ENCODE measurements around the gene LOC128125822.

DNA sequence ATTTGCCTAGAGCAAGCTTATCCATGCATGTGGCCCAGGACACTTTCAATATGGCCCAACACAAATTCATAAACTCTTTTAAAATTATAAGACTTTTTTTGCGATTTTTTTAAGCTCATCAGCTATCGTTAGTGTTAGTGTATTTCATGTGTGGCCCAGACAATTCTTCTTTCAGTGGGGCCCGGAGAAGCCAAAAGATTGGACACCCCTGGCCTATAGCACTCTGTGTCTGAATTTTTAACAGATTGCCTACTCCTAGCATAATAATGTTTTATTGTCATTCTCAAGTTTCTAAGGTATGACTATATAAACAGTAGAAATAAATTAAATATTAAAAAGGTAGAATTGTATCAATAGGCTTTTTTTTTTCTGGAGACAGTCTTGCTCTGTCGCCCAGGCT lies 48.6 kb upstream of the LOC128125822 start:
- TF ChIP-seq, protein P1, sequence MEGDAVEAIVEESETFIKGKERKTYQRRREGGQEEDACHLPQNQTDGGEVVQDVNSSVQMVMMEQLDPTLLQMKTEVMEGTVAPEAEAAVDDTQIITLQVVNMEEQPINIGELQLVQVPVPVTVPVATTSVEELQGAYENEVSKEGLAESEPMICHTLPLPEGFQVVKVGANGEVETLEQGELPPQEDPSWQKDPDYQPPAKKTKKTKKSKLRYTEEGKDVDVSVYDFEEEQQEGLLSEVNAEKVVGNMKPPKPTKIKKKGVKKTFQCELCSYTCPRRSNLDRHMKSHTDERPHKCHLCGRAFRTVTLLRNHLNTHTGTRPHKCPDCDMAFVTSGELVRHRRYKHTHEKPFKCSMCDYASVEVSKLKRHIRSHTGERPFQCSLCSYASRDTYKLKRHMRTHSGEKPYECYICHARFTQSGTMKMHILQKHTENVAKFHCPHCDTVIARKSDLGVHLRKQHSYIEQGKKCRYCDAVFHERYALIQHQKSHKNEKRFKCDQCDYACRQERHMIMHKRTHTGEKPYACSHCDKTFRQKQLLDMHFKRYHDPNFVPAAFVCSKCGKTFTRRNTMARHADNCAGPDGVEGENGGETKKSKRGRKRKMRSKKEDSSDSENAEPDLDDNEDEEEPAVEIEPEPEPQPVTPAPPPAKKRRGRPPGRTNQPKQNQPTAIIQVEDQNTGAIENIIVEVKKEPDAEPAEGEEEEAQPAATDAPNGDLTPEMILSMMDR (IDR thresholded peaks at IDR 0.05): no peak
- no peak for TF ChIP-seq POLR2A (IDR thresholded peaks at IDR 0.05)

Measured in right lobe of liver (tissue), 4 donors.